ENCODE measurements around the gene SLC9A1.

SLC9A1 gene

DNA sequence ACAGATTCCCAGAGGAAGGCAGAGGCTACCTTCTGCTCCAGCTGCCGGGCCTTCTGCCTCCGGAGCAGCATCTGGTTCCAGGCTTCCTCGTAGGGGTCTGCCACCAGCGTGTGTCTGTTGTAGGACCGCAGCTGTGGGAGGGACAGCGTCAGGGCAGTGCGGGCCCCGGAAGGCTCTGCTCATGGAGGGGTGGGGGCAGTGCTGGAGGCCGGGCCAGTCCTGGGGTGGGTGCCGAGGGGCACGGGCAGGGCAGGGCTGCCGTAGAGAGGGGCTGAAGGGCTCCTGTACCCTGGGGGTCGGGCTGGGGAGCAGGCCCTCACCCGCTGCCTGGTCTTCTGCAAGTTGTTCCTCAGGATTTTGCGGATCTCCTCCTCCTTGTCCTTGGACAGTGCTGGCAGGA is 53.2 kb downstream of the SLC9A1 start:
- FAIRE-seq = no peak

DNA sequence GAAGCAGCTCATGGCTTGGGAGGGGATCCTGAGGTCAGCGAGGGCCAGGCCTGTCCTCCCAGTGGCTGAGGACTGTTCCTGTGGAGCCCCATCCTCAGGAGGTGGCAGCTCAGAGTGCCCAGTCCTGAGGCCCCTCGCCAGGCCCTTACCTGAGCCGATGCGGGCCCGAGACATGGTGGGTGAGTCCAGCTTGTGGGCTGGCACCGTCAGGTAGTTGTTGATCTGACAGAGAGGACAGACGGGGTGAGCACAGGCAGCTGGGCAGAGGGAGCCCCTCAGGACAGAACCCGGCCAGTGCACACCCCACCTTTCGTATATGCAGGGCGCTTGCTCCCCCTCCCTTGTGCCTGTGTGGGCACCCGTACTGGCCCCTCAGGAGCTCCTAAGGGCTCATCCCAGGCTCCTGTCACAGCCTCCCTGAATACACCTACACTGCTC is 53.9 kb downstream of the SLC9A1 start:
- no peak for FAIRE-seq

DNA sequence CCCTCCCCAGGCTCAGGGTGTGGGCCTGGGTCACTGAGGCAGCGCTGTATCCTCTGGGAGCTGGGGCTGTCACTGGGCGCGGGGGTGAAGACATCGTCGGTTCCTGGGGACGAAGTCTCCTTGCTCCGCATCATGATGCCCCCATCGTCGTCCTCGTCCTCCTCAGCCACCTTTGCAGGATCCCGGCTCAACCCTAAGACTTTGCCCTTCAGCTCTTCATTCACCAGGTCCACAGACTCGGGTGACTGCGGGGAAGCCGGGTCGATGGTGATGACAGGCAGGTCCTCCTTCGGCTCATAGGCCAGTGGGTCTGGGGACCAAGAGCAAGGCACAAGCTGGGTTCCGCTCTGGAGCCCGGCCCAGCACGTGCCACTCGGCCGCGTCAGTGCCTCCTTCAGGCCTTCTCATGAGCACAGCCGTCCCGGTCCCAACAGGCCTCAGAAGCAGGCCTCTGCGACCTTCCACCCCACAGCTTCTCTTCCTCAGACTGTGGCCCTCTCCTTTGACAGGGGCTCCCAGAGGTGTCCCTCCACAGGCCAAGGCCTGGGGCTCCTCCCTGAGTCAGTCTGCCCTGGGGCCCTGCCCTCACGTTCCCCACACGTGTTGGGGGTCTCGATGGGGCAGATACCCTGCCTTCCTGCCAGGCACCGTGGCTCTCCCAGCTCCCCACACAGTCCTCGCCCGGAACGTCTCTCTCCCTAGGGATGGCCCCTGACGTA is 54.4 kb downstream of the SLC9A1 start:
- no peak for FAIRE-seq

DNA sequence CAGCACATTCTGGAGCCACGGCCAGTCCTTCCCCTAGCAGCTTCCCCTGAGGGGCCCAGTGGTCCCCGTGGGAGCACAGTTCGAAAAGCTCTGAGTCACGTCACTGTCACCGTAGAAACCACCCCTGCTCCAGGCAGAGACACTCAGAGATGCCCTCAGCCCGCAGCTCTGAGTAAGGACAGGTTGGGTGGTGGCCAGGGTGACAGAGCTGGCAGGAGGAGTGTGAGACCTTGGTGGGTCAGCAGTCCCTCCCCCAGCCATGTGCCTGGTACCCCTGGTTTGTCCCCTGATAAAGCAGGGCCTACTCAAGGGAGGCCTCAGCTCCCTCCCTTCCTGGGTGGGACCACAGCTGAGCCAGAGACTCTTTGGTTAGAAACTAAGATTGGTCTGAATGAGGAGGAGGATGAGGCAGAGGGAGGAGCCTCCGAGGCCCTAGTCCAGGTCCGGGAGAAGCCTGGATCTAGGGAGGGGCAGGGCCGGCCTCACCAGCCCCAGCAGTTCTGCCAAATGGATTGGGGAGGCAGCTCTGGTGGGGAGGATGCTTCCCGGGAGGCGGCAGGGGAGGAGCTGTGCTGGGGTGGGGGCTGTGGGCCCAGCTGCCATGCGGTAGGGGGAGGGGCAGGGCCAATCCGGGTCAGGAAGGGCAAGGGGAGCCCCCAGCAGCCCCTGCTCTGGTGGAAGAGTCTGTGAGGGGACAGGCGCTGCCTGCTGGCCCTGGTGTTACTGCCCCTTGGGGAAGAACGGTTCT is 55.2 kb downstream of the SLC9A1 start:
- no peak for FAIRE-seq

DNA sequence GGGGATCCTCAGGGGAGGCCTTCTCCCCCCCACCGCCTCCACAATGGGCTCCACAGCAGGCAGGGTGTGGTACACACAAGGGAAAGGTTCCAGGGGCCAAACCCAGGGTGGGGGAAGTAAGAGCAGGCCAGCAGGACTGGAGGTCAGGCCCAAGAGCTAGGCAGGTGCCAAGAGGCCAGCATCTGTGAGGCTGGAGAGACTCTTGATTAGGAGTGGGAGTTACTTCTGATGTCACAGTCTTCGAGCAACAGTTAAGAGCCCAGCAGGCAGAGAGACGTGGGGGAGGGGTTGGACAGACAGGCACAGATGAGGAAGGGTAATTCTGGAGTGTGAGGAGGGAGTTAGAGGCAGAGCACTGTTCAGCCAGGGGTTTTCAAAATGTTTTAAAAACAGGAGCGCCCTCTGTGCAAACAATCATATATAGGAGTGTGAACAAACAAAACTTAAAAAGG is 55.8 kb downstream of the SLC9A1 start:
- FAIRE-seq = no peak

DNA sequence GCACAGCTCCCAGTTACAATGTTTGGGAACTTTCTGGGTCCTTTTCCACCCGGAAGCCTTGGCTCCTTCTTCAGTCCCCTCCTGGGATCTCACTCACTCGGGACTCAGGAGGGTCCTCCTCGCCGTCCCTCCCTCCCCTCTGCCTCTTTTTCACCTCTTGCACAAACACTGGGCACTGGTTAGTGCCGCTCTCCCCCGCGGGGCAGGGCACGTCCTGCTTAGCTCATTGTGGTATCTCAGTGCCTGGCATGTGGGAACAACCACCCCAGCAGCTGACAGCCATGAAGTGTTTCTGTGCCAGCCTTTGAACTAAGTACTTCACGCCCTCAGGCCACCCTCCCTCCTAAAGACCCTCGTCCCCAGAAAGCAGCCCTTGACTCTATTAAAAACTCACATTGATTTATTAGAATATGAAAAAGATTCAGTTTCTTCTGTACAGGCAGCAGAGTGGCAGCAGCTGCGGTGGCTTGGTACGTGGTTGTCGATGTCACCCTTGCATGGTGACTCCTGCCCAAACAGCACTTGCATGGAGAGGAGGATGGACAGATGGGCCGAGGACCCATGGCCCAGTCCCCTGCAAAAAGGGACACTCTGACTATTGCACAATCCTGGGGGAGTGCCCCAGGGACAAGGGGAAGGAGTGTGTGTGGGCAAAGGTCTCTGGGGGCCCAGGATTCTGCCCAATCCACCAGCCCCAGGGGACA is 56.3 kb downstream of the SLC9A1 start:
- no peak for FAIRE-seq

DNA sequence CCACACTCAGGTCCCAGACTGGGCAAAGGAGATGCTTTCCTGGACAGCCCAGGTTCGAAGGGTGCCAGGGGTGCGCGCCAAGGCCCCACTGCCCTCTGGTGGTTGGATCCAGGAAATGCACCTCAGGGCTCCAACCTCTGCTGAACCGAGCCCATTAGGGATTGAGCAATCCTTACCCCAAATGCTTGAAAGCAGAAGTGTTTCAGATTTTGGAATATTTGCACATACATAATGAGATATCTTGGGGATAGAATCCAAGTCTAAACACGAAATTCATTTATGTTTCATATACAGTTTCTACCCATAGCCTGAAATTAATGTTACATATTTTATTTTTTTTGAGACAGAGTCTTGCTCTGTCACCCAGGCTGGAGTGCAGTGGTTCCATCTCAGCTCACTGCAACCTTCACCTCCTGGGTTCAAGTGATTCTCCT is 57.4 kb downstream of the SLC9A1 start:
- FAIRE-seq = peak; percentile 88

DNA sequence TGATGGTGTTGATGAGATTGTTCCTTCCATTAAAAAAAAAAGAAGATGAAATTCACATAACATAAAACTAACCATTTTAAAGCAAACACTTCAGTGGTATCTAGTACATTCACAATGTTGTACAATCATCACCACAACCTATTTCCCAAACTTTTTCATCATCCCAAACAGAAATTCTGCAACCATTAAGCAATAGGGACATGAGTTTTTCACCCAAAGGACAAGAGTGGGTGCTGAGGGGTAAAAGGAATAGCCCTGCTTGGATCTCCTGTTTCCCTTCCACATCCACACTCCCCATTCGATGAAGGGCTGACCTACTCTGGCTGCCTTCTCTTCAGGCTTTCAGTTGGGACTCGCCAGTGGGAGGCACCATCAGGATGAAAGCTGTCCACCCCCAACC is 59.3 kb downstream of the SLC9A1 start:
- no peak for FAIRE-seq

DNA sequence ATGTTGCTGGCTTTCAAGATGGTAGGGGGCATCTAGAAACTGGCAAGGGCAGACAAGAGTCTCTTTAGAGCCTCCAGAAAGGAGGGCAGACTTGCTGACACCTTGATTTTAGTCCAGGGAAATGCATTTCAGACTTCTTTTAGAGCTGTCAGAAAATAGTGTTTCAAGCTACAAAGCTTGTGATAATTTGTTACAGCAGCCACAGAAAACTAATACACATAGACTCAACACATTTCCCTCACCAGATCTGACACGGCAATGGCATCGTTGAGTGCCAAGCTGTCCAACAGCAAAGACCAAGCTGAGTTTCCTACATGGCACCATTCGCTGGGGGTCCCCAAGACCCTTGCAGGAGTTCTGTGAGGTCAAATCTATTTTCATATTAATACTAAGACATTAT is 62.0 kb downstream of the SLC9A1 start:
- no peak for FAIRE-seq

DNA sequence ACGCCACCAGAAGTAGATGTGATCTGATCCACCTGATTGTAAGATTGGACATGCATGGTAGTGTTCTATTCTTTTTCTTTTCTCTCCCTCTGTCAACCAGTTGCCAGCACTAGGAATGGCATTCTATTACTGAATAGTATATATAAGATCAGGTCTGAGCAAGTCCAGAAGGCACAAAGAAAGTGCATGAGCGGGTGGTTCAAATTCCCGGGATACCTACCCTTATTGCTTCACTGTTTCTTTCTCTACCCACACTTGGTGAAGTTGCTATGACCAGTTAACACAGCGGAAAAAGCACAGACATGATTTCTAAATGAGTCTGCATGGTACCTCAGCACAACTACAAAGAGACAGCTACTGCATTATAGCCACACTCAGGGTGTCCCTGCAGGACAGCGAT is 64.0 kb downstream of the SLC9A1 start:
- FAIRE-seq = no peak

DNA sequence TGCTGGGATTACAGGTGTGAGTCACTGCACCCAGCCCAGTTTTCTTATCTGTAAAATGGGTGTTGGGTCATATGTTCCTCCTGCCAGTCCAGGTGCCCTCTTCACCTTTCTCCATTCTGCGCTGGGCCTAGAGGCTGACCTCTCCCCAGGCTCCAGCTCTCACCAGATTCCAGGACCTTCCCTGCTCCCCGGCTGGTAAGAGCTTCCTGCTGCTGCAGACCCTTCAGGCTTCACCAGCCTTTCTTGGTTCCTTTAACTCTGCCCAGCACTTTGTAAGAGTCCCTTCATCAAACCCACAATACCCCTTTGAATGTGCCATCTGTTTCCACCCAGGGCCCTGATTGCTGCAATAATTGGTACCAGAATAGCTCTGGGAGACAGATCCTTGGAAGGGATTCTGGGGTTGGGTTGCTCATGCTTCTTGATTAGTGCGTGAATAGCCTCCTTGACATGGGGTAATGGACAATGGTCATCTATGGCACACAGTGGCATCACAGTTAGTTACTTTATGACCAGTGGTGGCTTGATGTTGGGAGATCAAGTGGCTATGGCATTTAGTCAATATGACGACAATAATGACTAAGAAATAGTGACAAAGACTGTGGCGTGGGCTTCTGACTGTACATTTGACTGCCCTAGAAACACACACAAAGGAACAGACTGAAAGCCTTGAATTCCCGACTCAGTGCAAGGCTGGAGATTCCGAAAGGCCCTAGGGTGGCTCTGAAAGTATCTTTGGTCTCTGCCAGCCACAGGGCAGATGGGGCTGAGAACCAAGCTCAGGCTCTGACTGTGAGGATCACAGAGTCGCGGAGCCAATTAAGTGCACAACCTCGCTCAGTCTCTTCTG is 67.3 kb downstream of the SLC9A1 start:
- no peak for FAIRE-seq

DNA sequence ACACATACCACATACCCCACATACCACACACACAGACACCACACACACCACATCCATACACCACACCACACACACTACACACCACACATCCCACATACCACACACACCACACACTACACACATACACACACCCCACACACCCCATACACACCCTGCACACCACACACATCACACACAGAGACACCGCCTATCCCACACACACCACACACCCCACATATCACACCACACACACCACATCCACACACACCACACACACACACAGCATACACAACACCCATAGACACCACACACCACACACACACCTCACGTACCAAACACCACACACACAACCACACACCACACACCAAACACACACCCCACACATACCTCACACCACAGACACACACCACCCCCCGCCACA is 68.3 kb downstream of the SLC9A1 start:
- no peak for FAIRE-seq

DNA sequence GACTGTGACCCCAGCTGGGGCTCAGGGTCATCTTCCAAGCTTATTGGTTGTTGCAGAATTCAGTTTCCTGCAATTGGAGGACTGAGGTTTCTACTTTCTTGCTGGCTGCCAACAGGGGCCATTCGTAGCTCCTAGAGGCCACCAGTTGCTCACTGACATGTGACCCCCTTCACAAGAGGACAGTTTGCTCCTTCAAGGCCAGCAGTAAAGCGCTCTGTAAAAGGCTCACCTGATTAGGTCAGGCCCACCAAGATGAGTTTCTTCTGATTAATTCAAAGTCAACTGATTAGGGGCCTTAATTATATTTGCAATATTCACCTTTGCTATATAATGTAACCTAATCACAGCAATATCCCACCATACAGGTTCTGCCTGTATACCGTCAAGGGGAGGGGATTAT is 68.9 kb downstream of the SLC9A1 start:
- no peak for FAIRE-seq

DNA sequence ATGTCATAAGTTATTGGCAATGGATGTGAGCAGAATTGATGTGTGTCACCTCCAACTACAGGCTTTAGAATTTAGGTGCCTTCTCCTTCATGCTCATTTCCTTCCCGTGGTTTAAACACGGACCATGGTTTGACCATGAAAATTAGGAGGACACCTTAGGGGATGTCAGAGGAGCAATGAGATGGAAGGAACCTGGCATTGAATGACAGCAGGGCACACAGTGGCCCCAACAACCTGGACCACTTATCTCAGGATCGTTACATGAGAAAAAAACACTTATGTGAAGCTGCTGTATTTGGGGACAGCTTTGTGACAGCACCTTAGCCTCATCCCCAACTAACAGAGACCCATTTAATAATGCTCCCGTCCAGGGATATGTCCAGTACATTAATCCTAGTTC is 70.8 kb downstream of the SLC9A1 start:
- no peak for FAIRE-seq

DNA sequence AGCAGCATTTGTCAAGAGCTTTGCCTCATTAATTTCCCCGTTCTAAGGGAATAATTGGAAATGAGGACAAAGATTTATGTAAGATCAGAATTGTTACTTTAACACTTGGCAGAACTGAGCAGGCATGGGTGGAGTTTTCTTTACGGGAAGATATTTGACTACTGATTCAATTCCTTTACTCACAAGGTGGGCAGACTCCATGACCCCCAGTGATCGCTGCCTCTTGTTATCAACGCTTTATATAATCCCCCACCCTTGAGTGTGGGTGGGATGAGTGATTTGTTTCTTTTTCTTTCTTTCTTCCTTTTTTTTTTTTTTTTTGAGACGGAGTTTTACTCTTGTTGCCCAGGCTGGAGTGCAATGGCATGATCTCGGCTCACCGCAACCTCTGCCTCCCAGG is 77.0 kb downstream of the SLC9A1 start:
- no peak for FAIRE-seq

DNA sequence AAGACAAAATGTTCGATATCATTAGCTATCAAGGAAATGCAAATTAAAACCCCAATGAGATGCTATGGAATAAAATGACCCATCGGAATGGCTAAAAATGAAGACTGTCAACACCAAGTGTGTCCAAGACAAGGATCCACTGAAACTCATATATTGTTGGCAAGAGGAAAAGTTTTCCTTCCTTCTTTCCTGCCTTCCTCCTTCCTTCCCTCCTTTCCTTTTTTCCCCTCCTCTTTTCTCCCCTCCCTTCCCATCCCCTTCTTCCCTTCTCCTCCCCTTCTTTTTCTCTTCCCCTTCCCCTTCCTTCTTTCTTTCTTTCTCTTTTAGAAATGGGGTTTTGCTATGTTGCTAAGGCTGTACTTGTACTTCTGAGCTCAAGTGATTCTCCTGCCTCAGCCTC is 78.1 kb downstream of the SLC9A1 start:
- no peak for FAIRE-seq

DNA sequence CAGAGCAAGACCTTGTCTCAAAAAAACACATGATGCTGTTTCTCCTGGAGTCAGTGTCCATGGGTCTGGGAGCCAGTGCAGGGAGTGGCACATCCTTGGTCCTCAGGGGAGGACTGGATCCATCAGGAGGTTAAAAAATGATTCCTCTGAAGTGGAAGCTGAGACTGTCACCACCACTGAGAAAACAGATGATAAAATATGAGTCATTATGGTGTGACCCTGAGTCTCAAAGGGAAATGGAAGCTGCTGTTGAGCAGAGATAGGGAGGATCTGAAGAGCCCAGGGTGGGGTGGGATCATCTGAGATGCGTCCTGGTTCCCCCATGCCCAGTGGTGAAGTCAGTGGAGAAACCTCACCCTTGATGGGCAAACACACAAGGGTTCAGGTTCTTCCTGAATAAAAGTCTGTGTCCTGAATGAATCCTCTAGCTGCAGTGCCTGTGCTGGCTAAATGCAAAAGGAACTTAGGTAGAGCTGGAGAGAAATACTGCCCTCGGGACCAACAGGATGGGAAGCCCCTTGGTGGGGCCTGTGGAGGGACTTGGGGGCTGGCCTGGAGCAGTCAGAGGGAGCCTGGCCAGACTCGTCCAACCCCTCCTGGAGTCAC is 80.6 kb downstream of the SLC9A1 start:
- FAIRE-seq = no peak

DNA sequence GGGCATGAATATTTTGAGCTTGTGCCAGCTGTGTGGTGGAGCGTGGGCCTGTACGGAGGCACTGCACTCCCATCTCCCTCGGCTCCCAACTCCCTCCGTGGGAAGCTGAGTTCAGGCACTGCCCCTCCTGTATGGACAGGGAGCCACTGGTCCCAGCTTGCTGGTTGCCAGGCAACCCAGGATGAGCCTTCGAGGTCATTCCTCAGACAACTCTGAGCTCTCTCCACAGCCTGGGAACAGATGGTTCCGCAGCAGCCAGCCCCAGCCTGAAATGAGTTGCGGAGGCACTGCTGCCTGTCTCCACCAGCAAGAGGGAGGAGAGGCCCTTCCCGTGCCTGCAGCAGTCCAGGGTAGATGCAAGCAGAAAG is 83.9 kb downstream of the SLC9A1 start:
- FAIRE-seq = no peak

DNA sequence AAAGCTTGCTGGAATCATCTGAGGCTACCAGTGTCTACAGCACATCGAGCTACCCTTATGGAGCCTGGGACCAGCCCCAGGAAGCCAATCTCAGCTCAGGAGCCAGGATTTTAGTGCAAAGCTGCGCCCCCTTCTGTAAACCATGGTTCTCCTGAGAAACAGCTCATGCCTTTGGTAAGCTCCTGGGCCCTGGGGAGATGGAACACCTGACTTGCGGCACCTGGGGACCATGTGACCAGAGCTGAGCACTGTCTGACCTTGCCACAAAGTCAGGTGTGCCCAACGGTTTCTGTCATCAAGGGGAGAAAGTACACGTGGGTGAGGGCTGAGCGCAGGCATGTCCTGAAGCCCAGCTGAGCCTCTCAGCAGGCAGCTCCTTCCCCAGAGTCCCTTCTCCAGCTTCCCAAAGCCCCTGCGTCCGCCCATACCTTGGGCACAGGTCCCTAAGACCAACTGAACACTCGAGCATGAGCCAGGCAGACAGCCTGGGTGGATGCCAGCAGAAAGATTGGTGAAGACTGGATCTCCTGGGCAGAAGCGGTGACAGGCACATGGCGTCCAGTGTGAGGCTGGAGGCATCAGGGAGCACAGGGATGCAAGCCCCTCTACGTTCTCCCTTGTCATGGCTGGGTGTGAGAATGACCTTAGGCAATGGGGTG is 84.4 kb downstream of the SLC9A1 start:
- FAIRE-seq = peak; percentile 86

DNA sequence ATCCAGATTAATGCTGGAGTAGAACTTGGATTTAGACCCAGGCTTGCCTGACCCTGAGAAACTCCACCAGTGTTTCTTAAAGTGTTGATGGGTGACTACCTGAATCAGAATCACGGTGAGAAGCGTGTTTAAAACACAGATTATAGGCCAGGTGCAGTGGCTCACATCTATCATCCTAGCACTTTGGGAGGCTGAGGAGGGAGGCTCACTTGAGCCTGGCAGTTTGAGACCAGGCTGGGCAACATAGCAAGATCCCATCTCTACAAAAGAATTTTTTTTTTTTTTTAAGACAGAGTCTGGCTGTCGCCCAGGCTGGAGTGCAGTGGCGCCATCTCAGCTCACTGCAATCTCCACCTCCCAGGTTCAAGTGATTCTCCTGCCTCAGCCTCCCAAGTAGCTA is 86.0 kb downstream of the SLC9A1 start:
- FAIRE-seq = no peak

DNA sequence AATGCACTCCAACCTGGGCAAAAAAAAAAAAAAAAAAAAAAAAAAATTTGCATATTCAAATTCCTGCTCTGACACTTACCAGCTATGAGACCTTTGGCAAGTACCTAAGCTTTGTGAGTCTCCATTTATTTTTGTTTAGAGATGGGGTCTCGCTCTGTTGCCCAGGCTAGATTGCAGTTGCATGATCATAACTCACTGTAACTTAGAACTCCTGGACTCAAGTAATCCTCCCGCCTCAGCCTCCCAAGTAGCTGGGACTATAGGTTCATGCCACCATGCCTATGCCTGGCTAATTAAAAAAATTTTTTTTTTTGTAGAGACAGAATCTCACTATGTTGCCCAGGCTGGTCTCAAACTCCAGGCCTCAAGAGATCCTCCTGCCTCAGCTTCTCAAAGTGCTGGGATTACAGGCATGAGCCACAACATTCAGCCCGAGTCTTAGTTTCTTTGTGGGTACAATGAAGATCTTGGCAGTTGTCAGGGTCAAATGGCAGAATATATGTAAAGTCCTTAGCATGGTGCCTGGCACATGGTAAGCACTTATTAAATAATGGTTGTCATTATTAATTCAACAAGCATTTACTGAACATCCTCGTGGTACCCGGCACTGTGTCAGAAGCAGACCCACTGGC is 88.8 kb downstream of the SLC9A1 start:
- FAIRE-seq = no peak

DNA sequence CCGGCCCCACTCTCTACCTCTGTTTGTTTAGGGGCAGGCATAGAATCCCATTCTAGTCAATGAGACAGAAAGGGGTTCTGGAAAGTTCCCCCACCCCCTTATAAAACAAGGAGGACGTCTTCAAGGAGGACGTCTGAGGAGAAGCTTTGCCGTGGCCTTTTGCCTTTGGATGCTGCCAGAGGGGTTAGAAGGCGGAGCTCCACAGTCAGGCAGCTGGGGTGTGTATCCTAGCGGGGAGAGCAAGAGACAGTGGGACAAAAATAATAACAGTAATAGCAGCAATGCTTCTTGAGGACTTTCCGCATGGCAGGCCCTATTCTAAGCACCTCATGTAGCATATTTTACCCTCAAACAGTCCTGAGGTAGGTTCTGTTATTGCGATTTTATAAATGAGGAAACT is 94.0 kb downstream of the SLC9A1 start:
- no peak for FAIRE-seq
